NCI-H526 treated with DMSO at 0.1 percent for 48 hours (cell line): ENCODE measurements around the gene IL17REL.
"Not testable (repeated sequence)": the region's sequence is repeated elsewhere in the genome, so short reads cannot be mapped to it uniquely, and the experiment has no call there.

Experiments
- DNase-seq: peaks from one replicate; lab custom pipeline; 2025; lab: John Stamatoyannopoulos, UW

IL17REL gene

DNA sequence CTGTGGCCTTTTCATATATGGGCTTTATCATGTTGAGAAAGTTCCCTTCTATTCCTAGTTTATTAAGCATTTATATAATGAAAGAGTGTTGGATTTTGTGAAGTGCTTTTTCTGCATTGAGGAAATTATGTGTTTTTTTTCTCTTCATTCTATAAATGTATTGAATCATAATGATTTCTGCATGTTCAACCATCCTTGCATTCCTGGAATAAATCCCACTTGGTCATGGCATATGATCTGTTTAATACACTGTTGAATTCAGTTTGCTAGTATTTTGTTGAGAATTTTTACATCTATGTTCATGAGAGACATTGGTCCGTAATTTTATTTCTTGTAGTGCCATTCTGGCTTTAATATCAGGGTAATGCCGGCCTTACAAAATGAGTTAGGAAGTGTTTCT lies 26.2 kb downstream of the IL17REL start:
- DNase-seq, result no peak

DNA sequence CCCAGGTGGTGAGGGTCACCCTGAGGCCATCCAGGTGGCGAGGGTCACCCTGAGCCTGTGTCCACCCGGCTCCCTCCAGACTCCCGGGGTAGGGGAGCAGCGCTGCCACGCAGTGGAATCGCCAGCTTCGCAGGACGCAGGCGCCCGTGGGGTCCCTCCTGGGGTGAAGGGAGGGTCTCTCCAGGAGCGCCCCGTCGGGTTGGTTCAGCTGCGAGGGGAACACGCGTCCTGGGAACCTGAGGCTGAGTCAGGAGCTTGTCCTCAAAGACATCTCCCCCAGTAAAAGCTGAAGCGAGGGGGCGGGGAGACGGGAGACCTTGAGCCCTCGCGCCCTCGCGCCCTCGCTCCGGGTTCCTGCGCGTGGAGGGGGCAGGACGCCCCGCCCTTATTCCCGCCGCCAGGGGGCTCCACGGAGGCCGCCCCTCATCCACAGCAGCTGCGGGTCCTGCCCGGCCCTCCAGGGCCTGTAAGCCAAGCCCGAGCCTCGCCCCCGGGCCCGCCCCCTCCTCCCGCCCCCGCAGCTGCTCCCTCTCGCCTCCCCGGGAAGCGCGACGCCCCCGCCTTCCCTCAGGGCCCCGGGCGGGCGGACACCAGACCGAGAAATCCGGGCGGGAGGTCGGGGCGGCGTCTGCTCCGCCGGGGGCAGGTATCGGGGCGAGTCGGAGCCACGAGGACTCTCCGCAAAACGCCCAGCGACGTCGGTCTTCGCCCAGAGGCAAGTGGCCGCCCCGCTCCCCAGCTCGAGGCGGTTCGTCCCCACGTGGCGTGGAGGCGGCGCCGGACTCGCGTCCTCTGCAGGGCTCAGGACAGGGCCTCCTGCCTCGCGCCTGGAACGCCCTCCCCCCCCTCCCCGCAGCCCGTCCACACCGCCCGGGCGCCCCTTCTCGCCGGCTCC lies 29.2 kb downstream of the IL17REL start:
- no peak for DNase-seq

DNA sequence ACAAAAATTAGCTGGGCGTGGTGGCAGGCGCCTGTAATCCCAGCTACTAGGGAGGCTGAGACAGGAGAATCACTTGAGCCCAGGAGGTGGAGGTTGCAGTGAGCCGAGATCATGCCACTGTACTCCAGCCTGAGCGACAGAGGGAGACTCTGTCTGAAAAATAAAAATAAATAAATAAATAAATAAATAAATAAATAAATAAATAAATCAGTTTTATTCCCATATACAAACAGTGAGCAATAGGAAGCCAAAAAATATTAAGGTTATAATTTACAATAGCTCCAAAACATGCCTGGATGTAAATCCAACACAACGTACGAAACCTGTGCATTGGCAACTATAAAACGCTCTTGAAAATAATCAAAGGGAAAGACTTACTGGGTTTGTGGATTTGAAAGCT lies 30.8 kb downstream of the IL17REL start:
- not testable (repeated sequence) for DNase-seq

DNA sequence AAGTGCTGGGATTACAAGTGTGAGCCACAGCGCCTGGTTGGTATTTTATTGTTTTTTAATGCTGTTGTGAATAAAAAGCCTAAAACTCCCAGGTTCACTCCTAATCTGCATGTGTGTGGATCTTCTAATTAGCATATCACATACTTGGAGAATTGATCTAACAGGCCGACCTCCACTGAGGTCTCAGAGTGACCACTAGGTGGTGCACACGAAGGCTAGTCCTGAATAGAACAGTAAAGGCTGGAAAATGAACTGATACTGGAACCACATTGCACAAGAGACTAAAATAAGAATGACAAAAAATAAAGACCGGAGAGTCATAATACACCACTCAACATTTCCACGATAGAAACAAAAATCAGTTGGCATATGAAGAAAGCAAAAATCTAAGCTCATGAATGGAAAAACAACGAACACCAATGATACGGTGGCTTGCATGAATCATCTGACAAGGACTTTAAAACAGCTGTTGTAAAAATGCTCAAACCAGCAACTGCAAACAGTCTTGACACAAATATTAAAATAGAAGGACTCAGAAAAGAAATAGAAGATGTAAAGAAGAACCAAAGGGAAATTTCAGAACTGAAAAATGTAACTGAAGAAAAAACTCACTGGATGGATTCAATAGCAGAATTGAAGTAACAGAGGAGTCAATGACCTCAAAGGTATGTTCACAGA lies 32.8 kb downstream of the IL17REL start:
- no peak for DNase-seq

DNA sequence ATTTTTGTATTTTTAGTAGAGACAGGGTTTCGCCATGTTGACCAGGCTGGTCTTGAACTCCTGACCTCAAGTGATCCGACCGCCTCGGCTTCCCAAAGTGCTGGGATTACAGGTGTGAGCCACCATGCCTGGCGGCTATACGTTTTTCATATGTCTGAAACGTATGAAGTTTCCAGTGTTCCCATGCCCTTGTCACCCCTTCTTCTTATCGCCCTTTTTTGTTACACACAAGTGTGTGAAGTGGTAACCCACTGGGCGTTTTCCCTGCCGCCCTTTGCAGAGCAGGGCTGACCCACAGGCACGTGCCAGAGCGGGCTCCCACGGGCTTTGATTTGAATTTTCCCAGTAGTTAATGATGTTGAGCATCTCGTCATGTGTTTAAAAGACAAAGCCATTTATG lies 35.0 kb downstream of the IL17REL start:
- DNase-seq, result no peak

DNA sequence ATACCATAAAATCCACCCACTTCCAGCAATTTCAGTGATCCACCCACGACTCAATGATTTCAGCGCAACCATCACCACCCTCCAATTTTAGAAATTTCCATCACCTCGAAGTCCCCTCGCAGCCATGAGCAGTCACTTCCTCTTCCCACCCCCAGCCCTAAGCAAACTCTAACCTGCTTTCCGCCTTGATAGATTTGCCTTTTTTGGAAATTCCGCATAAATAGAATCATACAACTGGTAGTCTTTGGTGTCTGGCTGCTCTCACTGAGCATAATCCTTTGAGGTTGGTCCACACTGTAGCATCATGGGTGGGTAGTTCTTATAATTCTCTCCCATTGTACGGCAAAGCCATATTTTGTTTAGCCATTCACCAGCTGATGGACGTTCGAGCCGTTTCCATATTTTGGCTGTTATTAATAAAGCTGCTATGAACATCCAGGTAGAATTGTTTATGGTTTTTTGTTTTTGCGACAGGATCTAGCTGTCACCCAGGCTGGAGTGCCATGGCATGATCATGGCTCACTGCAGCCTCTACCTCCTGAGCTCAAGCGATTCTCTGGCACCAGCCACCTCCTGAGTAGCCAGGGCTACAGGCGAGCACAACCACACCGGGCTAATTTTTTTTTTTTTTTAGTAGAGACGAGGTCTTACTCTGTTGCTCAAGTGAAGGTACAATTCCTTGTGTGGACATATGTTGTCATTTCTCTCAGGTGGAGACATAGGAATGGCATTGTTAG lies 36.0 kb downstream of the IL17REL start:
- DNase-seq, result no peak

DNA sequence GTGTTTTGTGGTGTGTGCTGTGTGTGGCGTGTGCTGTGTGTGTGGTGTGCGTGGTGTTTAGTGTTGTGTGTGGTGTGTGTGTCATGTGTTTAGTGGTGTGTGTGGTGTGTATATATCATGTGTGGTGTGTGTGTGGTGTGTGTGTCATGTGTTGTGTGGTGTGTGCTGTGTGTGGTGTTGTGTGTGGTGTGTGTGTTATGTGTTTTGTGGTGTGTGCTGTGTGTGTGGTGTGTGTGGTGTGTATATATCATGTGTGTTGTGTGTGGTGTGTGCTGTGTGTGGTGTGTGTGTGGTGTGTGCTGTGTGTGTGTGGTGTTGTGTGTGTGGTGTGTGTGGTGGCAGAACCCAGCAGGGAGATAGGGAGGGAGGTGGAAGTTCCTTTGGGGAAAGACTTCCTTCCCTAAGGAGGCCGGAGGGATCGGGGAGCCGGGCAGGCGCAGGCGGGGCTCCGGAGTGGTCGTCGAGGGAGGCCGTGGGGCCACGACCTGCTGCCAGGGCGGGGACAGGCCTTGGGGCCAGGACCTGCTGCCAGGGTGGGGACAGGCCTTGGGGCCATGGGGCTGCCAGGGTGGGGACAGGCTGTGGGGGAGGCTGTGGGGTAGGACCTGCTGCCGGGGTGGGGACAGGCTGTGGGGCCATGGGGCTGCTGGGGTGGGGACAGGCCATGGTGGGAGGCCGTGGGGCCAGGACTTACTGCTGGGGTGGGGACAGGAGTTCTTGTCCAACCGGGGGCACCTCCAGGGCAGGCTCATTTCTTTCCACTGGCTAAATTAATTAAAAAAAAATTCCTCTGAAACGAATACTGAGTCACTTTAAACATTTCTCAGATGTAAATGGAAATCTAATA lies 36.8 kb downstream of the IL17REL start:
- DNase-seq, result no peak

DNA sequence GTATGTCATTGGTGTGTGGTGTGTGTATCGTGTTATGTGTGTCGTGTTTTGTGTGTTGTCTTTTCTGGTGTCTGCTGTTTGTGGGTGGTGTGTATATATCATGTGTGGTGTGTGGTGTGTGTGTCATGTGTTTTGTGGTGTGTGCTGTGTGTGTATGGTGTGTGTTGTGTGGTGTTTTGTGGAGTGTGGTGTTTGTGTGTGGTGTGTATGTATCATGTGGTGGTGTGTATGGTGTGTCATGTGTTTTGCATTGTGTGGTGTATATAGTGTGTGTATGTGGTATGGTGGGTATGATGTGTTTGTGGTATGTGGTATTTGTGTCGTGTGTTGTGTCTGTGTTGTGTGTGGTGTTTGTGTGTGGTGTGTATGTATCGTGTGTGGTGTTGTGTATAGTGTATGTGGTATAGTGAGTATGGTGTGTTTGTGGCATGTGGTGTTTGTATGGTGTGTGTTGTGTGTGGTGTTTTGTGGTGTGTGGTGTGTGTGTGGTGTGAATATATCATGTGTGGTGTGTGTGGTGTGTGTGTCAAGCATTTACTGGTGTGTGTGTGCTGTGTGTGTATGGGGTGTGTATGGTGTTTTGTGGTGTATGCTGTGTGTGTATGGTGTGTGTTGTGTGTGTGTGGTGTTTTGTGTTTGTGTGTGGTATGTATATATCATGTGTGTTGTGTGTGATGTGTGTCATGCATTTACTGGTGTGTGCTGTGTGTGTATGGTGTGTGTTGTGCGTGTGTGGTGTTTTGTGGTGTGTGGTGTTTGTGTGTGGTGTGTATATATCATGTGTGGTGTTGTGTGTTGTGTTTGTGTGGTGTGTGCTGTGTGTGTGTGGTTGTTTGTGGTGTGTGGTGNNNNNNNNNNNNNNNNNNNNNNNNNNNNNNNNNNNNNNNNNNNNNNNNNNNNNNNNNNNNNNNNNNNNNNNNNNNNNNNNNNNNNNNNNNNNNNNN lies 39.3 kb downstream of the IL17REL start:
- DNase-seq, result no peak

DNA sequence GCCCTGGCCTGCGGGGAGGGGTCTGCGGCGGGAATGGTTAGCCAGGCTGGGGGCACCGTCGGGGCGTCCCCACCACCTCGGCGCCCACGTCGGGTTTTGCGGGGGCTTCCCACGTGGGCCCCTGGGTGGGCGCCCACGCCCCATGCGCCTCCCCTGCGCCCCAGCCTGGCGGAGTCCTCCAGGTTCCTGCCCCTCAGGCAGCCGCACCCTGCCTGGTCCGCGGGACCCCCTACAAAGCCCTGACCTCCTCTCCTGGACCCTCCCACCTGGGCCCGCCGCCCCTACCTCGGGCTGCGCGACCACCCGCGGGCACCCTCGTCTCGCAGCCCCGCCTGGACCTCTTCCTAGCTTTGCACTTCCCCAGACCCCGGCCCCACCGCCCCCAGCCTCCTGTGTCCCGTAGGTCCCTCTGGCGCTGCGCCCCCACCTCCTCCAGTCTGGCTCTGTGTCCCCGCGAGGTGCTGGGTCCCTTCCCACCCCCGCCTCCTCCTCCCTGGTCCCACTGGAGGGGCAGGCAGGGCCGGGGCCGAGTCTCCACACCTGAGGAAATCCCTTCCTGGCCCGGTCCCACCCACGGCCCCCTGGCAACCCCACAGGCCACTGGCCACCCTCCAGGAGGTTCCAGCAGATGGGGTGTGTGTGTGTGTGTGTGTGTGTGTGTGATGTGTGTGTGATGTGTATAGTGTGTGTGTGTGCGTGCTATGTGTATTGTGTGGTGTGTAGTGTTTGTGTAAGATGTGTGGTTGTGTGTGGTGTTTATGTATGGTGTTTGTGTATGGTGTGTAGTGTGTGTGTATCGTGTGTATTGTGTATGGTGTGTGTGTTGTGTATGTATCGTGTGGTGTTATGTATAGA lies 40.2 kb downstream of the IL17REL start:
- no peak for DNase-seq

DNA sequence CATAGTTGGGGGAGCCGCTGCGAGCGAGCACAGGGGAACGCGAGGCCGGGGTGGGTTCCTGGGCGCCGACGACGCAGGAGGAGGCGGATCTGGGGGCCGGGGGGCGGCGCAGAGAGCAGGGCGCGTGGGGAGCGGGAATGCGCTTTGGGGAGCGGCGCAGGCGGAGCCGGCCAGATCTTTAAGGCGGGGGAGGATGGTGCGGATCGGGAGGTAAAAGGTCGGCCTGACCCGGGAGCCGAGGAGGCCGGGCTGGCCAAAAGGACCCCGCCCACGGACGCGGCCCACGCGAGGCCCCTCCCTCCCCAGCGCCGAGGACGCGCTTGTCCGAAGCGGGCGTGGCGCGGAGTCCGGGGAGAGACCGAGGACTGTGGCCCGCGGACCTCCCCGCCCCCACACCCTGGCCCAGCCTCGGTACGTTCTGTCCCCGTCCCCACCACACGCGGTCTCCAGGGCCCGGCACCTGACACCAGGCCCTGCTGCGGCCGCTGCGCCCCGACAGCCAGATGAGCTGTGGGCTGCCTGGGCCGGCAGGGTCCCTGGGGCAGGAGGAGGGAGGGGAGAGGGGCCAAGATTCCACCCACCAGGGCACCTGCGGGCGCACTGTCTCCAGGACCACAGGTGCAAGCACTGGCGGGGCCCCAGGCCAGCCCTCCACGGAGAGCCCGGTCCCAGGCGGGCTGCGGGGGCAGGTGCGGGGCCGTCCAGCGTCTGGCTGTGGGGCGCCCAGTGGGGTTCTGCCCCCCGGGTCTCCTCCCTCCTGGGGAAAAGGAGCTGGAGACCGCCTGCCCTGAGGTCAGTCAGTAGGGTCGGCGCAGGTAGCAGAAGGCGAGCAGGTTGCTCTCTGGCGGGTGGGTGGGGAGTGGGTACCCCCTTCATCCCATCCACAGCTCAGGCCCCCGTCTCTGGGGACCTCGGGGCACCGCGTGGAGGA lies 41.1 kb downstream of the IL17REL start:
- no peak for DNase-seq

DNA sequence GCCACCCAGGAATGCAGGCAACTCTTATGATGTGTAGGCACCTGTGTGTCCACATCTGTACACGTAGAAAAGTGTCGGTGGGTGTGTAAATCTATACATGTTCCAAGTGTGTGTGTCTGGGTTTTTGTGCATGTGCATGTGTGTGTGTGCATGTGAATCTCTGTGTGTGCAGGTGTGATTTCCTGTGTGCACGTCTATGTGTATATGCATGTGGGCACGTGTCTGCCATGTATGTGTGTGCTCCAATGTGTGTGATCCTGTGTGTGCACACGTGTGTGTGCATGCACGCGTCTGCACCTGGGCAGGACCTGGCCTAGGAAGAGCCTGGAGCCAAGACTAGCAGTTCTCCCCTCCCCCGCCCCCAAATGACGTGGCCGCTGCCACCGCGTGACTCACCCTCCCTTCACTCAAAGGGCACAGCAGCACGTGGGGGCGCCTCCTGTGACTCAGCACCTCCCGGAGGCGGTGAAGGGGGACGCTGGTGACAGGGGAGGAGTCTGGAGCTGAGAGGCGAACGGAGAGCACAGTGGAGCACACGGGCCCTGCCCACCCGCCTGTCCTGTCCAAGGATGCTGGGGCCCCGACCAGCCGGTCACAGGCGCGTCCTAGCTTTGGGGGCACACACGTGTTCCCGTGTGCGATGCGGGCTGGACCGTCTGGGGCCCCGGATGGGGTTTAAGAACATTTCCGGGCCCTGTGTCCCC lies 41.9 kb downstream of the IL17REL start:
- DNase-seq, result no peak

DNA sequence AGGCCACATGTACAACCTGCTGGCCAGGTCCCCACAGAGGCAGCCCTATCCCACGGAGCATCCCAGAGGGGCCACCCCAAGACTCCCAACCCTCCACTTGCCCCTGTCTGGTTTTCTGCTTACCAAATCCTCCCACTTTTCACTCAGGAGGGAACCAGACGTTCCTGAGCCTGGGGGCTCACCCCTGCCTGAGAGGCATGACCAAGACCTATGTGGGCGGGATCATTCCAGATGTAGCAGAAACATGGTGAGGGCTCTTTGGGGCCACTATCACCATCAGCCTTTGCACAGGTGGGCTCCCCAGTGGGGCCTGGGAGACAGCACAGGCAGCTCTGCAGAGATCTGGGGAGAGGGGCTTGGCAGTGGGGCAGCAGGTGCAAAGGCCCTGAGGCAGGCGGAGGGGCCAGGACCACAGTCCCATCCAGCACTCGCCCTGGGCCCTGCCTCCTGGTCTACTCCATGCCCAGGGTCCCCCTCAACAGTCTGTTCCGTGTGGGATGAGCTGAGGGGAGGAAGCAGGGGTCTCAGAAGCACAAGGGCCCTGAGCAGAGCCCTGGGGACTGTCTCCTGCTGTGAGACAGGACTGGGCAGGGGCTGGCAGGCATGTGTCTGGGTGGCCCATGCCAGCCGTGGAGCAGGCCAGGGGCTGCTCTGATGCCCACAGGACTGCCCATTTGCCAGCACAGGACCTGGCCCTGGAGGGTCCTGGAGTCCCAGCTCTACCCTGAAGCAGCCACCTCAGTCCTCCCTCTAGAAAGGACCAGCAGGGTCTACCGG lies 42.6 kb downstream of the IL17REL start:
- no peak for DNase-seq

DNA sequence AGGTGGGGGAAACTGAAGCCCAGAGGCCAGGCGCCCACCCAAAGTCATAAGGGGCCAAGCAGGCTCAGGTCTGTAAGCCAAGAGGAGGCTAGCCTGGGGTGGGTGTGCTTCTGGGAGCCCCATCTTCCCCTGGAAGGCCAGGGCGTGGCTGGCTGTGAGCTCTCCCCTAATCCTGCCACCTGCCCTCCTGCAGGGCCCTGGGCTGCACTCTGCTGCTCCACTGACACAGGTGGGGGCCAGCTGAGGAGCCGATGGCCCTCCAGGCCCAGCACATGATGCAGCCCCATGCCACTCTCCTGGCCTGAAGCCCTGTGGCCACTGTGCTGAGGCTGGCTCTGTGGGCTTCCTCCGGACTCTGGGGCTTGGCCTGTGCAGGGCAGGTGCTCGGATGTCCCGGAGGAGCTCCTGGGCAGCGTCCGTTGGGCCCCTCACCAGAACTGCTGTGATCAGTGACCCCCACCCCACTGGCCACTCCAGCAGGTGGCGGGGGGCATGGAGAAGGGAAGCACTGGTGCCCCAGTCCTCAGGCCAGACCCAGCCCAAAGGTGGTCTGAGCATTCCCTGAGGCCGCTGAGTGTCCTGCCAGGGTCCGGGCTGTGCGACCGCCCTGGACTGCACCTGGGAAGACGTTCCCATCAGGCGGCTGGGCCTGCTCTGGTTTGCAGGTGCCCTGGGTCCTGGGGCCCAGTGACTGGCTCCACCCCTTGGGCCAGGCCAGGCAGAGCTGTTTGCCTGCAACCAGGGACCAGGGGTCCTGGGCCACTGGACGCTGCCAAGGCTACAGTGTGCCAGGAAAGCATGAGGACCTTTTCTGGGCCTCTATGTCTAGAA lies 43.5 kb downstream of the IL17REL start:
- no peak for DNase-seq

DNA sequence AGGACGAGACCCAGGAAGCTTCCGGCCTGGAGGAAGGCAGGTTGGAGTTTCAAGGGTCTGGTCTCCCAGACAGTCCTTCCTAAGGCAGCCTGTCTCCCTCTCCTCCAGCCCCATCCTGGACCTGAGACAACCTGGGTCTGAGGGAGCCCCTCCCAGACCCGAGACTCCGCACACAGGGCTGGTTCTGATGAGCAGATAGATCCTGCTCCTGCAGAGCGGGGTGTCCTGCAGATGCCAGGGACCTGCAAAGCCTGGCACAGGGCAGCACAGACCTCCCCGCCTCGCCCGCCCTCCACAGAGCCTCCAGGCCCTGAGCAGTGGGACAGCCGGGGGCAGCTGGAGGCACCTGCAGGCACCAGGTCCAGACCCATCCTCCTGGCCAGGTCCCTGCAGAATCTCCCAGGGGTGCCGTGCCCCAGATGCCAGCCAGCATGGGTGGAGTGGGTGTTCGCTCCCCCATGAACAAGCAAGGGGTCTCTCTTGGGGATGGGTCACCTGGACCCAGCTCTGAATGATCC lies 44.2 kb downstream of the IL17REL start:
- DNase-seq, result no peak

DNA sequence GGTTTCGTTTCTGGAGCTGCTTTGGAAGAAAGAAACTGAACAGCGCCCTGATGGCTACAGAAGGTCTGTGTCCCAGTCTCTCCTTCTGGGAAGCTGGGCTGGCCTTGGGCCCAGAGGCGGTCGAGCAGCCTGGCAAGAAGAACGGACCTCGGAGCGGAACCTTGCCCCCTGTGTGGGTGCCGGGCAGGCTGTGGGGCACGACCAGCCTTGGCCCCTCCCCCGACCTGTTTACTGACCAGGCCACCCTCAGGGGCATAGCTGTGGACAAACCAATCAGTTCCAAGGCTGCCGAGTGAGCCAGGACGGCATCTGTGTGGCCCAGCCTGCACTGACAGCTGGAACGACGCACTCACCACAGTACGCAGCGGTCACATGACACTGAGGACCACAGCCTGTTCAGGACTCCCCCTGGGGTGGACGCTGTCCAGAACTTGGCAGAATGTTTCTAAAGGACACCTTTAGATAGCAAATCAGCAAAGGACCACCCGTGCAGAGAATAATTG lies 44.8 kb downstream of the IL17REL start:
- no peak for DNase-seq
